Measurements from ENCODE around the gene CCDC88C.
A peak's percentile ranks its signal among the peaks of the same experiment; 100 is the strongest.

DNA sequence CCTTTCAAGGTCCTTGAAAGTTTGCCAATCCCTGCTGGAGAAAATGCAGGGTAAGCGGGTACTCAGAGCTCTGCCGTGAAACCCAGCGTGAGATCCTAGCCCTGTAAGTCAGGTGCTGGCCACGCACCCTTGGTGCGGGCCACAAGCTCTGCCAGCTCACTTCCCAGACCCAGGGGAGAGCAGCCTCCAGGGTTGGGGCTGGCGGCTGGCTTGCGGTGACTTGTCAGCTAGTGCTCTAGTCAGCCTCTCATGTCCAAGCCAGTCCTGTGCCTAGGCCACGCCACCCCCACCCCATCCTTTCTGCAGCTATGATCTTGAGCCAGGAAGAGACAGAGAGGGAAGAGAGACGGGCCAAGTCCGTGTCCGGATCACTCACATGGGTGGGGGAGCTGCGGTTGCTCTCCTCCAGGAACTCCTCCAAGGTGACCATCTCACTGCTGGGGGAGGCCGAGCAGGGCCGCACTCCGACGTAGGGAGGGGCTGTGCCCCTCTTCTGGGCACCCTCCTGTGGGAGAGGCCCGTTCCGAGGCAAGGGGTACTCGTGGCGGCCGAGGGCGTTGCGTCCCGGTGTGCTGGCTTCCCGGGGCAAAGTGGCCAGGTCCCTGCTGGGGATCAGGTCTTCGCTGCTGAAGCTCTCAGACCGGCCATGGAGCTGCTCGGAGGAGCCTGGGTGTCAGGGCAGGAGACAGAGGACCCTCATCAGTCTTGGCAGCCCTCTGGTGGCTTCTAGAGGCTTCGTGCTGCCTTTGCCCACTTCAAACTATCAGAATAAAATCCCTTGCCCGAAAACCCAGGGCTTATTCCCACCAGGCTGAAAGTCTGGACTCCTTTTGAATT lies 139.9 kb downstream of the CCDC88C start:
- TF ChIP-seq EZH2 (IDR thresholded peaks at IDR 0.05; ENCODE audit: low read depth, unreplicated experiment) (no peak), CREB1 (CRISPR knock-in tag; IDR thresholded peaks at IDR 0.05; ENCODE audit: low read depth) (no peak), POLR2AphosphoS5 (IDR thresholded peaks at IDR 0.05; ENCODE audit: low read depth) (no peak), JUNB (IDR thresholded peaks at IDR 0.05; ENCODE audit: unreplicated experiment) (no peak), ZNF331 (CRISPR knock-in tag; IDR thresholded peaks at IDR 0.05; ENCODE audit: low read depth) (no peak), NANOG (IDR thresholded peaks at IDR 0.05; ENCODE audit: borderline replicate concordance) (no peak), STAT1 (IDR thresholded peaks at IDR 0.05; ENCODE audit: unreplicated experiment) (no peak), EZH2phosphoT487 (IDR thresholded peaks at IDR 0.05; ENCODE audit: unreplicated experiment) (no peak)
- TF ChIP-seq, protein P1, sequence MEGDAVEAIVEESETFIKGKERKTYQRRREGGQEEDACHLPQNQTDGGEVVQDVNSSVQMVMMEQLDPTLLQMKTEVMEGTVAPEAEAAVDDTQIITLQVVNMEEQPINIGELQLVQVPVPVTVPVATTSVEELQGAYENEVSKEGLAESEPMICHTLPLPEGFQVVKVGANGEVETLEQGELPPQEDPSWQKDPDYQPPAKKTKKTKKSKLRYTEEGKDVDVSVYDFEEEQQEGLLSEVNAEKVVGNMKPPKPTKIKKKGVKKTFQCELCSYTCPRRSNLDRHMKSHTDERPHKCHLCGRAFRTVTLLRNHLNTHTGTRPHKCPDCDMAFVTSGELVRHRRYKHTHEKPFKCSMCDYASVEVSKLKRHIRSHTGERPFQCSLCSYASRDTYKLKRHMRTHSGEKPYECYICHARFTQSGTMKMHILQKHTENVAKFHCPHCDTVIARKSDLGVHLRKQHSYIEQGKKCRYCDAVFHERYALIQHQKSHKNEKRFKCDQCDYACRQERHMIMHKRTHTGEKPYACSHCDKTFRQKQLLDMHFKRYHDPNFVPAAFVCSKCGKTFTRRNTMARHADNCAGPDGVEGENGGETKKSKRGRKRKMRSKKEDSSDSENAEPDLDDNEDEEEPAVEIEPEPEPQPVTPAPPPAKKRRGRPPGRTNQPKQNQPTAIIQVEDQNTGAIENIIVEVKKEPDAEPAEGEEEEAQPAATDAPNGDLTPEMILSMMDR (conservative IDR thresholded peaks at IDR 0.05; ENCODE audit: low read depth in 2 of 2): peak in 1 of 2 experiments; percentile 19; a peak in 1 of 4 replicates
- TF ChIP-seq, protein P2, sequence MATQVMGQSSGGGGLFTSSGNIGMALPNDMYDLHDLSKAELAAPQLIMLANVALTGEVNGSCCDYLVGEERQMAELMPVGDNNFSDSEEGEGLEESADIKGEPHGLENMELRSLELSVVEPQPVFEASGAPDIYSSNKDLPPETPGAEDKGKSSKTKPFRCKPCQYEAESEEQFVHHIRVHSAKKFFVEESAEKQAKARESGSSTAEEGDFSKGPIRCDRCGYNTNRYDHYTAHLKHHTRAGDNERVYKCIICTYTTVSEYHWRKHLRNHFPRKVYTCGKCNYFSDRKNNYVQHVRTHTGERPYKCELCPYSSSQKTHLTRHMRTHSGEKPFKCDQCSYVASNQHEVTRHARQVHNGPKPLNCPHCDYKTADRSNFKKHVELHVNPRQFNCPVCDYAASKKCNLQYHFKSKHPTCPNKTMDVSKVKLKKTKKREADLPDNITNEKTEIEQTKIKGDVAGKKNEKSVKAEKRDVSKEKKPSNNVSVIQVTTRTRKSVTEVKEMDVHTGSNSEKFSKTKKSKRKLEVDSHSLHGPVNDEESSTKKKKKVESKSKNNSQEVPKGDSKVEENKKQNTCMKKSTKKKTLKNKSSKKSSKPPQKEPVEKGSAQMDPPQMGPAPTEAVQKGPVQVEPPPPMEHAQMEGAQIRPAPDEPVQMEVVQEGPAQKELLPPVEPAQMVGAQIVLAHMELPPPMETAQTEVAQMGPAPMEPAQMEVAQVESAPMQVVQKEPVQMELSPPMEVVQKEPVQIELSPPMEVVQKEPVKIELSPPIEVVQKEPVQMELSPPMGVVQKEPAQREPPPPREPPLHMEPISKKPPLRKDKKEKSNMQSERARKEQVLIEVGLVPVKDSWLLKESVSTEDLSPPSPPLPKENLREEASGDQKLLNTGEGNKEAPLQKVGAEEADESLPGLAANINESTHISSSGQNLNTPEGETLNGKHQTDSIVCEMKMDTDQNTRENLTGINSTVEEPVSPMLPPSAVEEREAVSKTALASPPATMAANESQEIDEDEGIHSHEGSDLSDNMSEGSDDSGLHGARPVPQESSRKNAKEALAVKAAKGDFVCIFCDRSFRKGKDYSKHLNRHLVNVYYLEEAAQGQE (IDR thresholded peaks at IDR 0.05; ENCODE audit: unreplicated experiment): no peak
